Neural progenitor cell (in vitro differentiated cells): ENCODE measurements around the gene GARIN5A.

Experiments used
- CTCF ChIP-seq: fragments of 200-600 bp; sonication (generic); IDR thresholded peaks from 2 replicates; pipeline ENCODE4 v1.5.1; 2017; ENCODE audit warnings: antibody characterized with exemption, mild to moderate bottlenecking
- EZH2 ChIP-seq: fragments of 200-600 bp; sonication (generic); IDR thresholded peaks from 2 replicates; pipeline ENCODE4 v1.6.1; 2017; ENCODE audit warnings: antibody characterized with exemption, mild to moderate bottlenecking, moderate library complexity
- EZH2phosphoT487 ChIP-seq: fragments of 200-600 bp; sonication (generic); IDR thresholded peaks from 2 replicates; pipeline ENCODE4 v1.6.1; 2017; ENCODE audit warnings: antibody characterized with exemption

- TF ChIP-seq CTCF (no peak), EZH2 (no peak), EZH2phosphoT487 (no peak)
These were observed 12.3 kb downstream of the GARIN5A start for GRCh38 chr19:50464348-50464747.
